ENCODE data around the gene FIG4.

DNA sequence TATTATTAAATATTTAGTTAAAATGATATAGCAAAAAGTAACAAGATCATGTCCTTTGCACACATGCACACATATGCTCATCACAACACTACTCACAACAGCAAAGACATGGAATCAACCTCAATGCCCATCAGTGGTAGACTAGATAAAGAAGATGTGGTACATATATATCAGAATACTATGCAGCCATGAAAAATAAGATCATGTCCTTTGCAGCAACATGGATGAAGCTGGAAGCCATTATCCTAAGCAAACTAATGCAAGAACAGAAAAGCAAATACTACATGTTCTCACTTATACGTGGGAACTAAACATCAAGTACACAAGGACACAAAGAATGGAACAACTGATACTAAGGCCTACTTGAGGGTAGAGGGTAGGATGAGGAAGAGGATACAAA, 14.4 kb upstream of the FIG4 start:
- TF ChIP-seq ZNF70 (CRISPR knock-in tag; IDR thresholded peaks at IDR 0.05) (no peak), ZFP3 (CRISPR knock-in tag; IDR thresholded peaks at IDR 0.05) (no peak), TCF4 (CRISPR knock-in tag; IDR thresholded peaks at IDR 0.05; ENCODE audit: borderline replicate concordance) (no peak)
- TF ChIP-seq, protein P1, sequence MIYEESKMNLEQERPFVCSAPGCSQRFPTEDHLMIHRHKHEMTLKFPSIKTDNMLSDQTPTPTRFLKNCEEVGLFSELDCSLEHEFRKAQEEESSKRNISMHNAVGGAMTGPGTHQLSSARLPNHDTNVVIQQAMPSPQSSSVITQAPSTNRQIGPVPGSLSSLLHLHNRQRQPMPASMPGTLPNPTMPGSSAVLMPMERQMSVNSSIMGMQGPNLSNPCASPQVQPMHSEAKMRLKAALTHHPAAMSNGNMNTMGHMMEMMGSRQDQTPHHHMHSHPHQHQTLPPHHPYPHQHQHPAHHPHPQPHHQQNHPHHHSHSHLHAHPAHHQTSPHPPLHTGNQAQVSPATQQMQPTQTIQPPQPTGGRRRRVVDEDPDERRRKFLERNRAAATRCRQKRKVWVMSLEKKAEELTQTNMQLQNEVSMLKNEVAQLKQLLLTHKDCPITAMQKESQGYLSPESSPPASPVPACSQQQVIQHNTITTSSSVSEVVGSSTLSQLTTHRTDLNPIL (CRISPR knock-in tag; IDR thresholded peaks at IDR 0.05; ENCODE audit: low read depth) = no peak
- TF ChIP-seq, protein P2, sequence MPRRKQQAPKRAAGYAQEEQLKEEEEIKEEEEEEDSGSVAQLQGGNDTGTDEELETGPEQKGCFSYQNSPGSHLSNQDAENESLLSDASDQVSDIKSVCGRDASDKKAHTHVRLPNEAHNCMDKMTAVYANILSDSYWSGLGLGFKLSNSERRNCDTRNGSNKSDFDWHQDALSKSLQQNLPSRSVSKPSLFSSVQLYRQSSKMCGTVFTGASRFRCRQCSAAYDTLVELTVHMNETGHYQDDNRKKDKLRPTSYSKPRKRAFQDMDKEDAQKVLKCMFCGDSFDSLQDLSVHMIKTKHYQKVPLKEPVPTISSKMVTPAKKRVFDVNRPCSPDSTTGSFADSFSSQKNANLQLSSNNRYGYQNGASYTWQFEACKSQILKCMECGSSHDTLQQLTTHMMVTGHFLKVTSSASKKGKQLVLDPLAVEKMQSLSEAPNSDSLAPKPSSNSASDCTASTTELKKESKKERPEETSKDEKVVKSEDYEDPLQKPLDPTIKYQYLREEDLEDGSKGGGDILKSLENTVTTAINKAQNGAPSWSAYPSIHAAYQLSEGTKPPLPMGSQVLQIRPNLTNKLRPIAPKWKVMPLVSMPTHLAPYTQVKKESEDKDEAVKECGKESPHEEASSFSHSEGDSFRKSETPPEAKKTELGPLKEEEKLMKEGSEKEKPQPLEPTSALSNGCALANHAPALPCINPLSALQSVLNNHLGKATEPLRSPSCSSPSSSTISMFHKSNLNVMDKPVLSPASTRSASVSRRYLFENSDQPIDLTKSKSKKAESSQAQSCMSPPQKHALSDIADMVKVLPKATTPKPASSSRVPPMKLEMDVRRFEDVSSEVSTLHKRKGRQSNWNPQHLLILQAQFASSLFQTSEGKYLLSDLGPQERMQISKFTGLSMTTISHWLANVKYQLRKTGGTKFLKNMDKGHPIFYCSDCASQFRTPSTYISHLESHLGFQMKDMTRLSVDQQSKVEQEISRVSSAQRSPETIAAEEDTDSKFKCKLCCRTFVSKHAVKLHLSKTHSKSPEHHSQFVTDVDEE (CRISPR knock-in tag; IDR thresholded peaks at IDR 0.05) = no peak
